HG03571 (cell line): ENCODE measurements around the gene CEP89.
"Not testable (repeated sequence)": the region's sequence is repeated elsewhere in the genome, so short reads cannot be mapped to it uniquely, and the experiment has no call there.

ENCODE experiments used
- ATAC-seq: cut with Tn5 transposase; IDR thresholded peaks from one replicate; pipeline ENCODE4 v1.9.1; 2021; ENCODE audit not compliant: unreplicated experiment

The CEP89 gene

GRCh38 chr19:32872391-32872790 lies 99.4 kb downstream of the CEP89 start:
- no peak for ATAC-seq

GRCh38 chr19:32870981-32871451 lies 100.7 kb downstream of the CEP89 start:
- no peak for ATAC-seq

GRCh38 chr19:32869966-32870573 lies 101.7 kb downstream of the CEP89 start:
- no peak for ATAC-seq

- no peak for ATAC-seq
Measured at GRCh38 chr19:32869369-32869965, 102.3 kb downstream of the CEP89 start, which contains the start of gene SLC7A9. Gene SLC7A9 (minus strand): TSS chr19:32869767. CDS start chr19:32868534, 1,233 bp downstream.

- ATAC-seq = no peak
Measured at GRCh38 chr19:32868206-32868950, 103.4 kb downstream of the CEP89 start.

GRCh38 chr19:32867436-32867835 lies 104.3 kb downstream of the CEP89 start:
- ATAC-seq = not testable (repeated sequence)

- ATAC-seq = no peak
Measured at GRCh38 chr19:32866564-32867265, 105.0 kb downstream of the CEP89 start.

GRCh38 chr19:32866061-32866460 lies 105.7 kb downstream of the CEP89 start:
- ATAC-seq = no peak

GRCh38 chr19:32865326-32865725 lies 106.4 kb downstream of the CEP89 start:
- ATAC-seq = no peak

GRCh38 chr19:32864318-32865007 lies 107.3 kb downstream of the CEP89 start:
- ATAC-seq = no peak

GRCh38 chr19:32863841-32864240 lies 107.9 kb downstream of the CEP89 start:
- ATAC-seq = no peak

GRCh38 chr19:32863301-32863700 lies 108.5 kb downstream of the CEP89 start:
- ATAC-seq = no peak

GRCh38 chr19:32862741-32863140 lies 109.0 kb downstream of the CEP89 start:
- no peak for ATAC-seq

GRCh38 chr19:32862173-32862572 lies 109.6 kb downstream of the CEP89 start:
- ATAC-seq = no peak

GRCh38 chr19:32861596-32861995 lies 110.2 kb downstream of the CEP89 start:
- ATAC-seq = no peak

- ATAC-seq = no peak
Measured at GRCh38 chr19:32859591-32859990, 112.2 kb downstream of the CEP89 start.

GRCh38 chr19:32858559-32858958 lies 113.2 kb downstream of the CEP89 start:
- no peak for ATAC-seq

GRCh38 chr19:32858155-32858554 lies 113.6 kb downstream of the CEP89 start:
- no peak for ATAC-seq

GRCh38 chr19:32857584-32857983 lies 114.2 kb downstream of the CEP89 start:
- ATAC-seq = no peak

- ATAC-seq = not testable (repeated sequence)
Measured at GRCh38 chr19:32856818-32857217, 114.9 kb downstream of the CEP89 start.

- ATAC-seq = no peak
Measured at GRCh38 chr19:32852216-32852615, 119.5 kb downstream of the CEP89 start.
